DND-41 (cell line): ENCODE measurements around the gene CREB3L1.

Experiments used
- ATAC-seq: fragments of 200-7000 bp; cut with Tn5 transposase; 3 replicates; pipeline ENCODE4 v1.9.1; 2021; ENCODE audit warnings: low read depth; ENCODE audit not compliant: insufficient read depth
- DNase-seq: peaks from one replicate; pipeline ENCODE4 v3.0.0-alpha.2; 2020
- H2AFZ ChIP-seq: 2 replicates; pipeline ENCODE4 v1.6.0; 2012; ENCODE audit warnings: low read depth, low read length
- H3K27ac ChIP-seq: 2 replicates; pipeline ENCODE4 v1.5.1; 2012; ENCODE audit warnings: low read length, inconsistent platforms
- H3K27me3 ChIP-seq: fragments of 200-600 bp; sonication (generic); 2 replicates; pipeline ENCODE4 v1.6.0; 2012; ENCODE audit warnings: low read length, mild to moderate bottlenecking, inconsistent platforms; ENCODE audit not compliant: insufficient read depth, poor library complexity
- H3K36me3 ChIP-seq: 2 replicates; pipeline ENCODE4 v1.5.1; 2012; ENCODE audit warnings: low read length, inconsistent platforms; ENCODE audit not compliant: insufficient read depth
- H3K4me1 ChIP-seq: 2 replicates; pipeline ENCODE4 v1.5.1; 2012; ENCODE audit warnings: mild to moderate bottlenecking, low read length; ENCODE audit not compliant: insufficient read depth
- H3K4me2 ChIP-seq: 2 replicates; pipeline ENCODE4 v1.6.0; 2012; ENCODE audit warnings: mild to moderate bottlenecking, moderate library complexity, low read length, inconsistent platforms; ENCODE audit not compliant: insufficient read depth
- H3K4me3 ChIP-seq, 2 experiments: fragments of 200-600 bp in 1 of 2; shearing (Covaris generic) in 1 of 2; 2 replicates each; pipeline ENCODE4 v1.5.1; 2012 to 2016; ENCODE audit warnings: inconsistent platforms in 2 of 2, low read length in 2 of 2, mild to moderate bottlenecking in 2 of 2, low read depth in 1 of 2, moderate library complexity in 1 of 2
- H3K79me2 ChIP-seq: 2 replicates; pipeline ENCODE4 v1.6.0; 2012; ENCODE audit warnings: low read length, inconsistent platforms; ENCODE audit not compliant: insufficient read depth
- H3K9ac ChIP-seq: 2 replicates; pipeline ENCODE4 v1.6.0; 2012; ENCODE audit warnings: low read depth, mild to moderate bottlenecking, inconsistent platforms, low read length, moderate library complexity
- H3K9me3 ChIP-seq: 2 replicates; pipeline ENCODE4 v1.5.1; 2012; ENCODE audit warnings: low read length, moderate library complexity, mild to moderate bottlenecking, inconsistent platforms; ENCODE audit not compliant: insufficient read depth, severe bottlenecking
- H4K20me1 ChIP-seq: 2 replicates; pipeline ENCODE4 v1.6.0; 2012; ENCODE audit warnings: low read length; ENCODE audit not compliant: insufficient read depth
- EZH2 ChIP-seq: IDR thresholded peaks from 3 replicates; pipeline ENCODE4 v1.6.1; 2012; ENCODE audit warnings: borderline replicate concordance, low read depth, mild to moderate bottlenecking, moderate library complexity, low read length, inconsistent platforms; ENCODE audit not compliant: severe bottlenecking
- TF ChIP-seq, protein P1 (sequence below): IDR thresholded peaks from 2 replicates; pipeline ENCODE4 v1.5.1; 2012; ENCODE audit warnings: borderline replicate concordance, low read length, moderate library complexity, mild to moderate bottlenecking; ENCODE audit not compliant: poor library complexity, severe bottlenecking; ENCODE audit errors: extremely low read depth

Gene CREB3L1

GRCh38 chr11:46267930-46268329 lies 9.5 kb upstream of the CREB3L1 start:
- H3K4me1 ChIP-seq: peaks cover 11% of the 10 kb centered on the region
- no peak overlapping the region for H3K9ac ChIP-seq
- TF ChIP-seq, protein P1, sequence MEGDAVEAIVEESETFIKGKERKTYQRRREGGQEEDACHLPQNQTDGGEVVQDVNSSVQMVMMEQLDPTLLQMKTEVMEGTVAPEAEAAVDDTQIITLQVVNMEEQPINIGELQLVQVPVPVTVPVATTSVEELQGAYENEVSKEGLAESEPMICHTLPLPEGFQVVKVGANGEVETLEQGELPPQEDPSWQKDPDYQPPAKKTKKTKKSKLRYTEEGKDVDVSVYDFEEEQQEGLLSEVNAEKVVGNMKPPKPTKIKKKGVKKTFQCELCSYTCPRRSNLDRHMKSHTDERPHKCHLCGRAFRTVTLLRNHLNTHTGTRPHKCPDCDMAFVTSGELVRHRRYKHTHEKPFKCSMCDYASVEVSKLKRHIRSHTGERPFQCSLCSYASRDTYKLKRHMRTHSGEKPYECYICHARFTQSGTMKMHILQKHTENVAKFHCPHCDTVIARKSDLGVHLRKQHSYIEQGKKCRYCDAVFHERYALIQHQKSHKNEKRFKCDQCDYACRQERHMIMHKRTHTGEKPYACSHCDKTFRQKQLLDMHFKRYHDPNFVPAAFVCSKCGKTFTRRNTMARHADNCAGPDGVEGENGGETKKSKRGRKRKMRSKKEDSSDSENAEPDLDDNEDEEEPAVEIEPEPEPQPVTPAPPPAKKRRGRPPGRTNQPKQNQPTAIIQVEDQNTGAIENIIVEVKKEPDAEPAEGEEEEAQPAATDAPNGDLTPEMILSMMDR: no peak
- ATAC-seq (no peak), DNase-seq (no peak)
- no peaks in the 10 kb centered on the region for H3K9me3 ChIP-seq
- H3K27me3 ChIP-seq: no peaks in the 10 kb centered on the region
- H3K79me2 ChIP-seq: no peaks in the 10 kb centered on the region
- H3K36me3 ChIP-seq: no peaks in the 10 kb centered on the region
- no peak overlapping the region for H3K4me2 ChIP-seq
- H2AFZ ChIP-seq: no peak overlapping the region
- H3K27ac ChIP-seq: no peak overlapping the region
- H3K4me3 ChIP-seq: no peak overlapping the region
- H4K20me1 ChIP-seq: no peaks in the 10 kb centered on the region

DNA sequence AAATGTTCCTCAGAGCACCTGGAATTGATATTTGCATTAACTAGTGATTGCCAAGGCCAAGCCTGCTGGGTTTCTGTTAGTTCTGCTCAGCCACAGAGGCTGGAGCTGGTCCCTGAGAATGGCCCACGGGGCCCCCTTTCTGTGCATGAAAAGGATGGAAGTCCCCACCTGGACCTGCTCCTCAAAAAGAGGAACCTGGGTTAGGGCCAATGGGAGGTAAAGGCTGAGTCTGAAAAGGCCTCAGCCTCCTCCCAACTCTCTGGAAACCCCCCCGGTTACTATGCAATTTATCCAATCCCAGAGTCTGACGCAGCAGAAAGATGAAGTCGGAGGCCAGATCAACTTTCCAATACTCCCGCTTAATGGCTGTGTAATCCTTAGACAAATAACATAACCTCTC lies 6.8 kb upstream of the CREB3L1 start:
- ATAC-seq: no peak
- H3K4me1 ChIP-seq: peaks cover 12% of the 10 kb centered on the region
- no peak overlapping the region for H3K27ac ChIP-seq
- no peak overlapping the region for H2AFZ ChIP-seq
- no peak overlapping the region for H3K4me2 ChIP-seq
- no peak overlapping the region for H3K4me3 ChIP-seq
- TF ChIP-seq, protein P1: no peak
- no peak for TF ChIP-seq EZH2
- no peak overlapping the region for H3K9ac ChIP-seq
- no peaks in the 10 kb centered on the region for H4K20me1 ChIP-seq
- no peaks in the 10 kb centered on the region for H3K9me3 ChIP-seq
- H3K36me3 ChIP-seq: no peaks in the 10 kb centered on the region
- no peak for DNase-seq
- H3K27me3 ChIP-seq: no peaks in the 10 kb centered on the region
- H3K79me2 ChIP-seq: no peaks in the 10 kb centered on the region

DNA sequence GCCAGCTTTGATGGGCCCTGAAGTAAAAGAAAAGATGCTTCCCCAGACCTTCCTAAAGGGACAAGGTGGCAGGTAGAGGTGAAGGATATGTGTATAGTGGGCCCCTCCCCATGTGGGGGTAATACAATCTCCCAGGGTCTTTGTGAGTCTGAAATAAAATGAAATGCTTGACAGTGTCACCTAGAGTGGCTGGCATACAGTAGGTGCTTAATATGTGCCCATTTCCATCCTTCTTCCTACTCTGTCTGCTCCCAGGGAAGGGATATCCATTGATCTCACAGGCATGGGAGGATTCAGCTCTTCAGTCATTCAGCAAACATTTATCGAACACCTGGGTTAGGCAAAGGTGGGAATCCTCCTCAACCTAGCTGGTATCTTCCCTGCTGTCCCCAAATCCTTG lies 6.1 kb upstream of the CREB3L1 start:
- Histone ChIP-seq H4K20me1 (no peaks in the 10 kb centered on the region), H3K27ac (no peak overlapping the region), H3K4me3 (no peak overlapping the region), H3K4me1 (peaks cover 12% of the 10 kb centered on the region), H3K9me3 (no peaks in the 10 kb centered on the region), H3K27me3 (no peaks in the 10 kb centered on the region), H2AFZ (no peak overlapping the region), H3K9ac (no peak overlapping the region), H3K79me2 (no peaks in the 10 kb centered on the region), H3K36me3 (no peaks in the 10 kb centered on the region), H3K4me2 (no peak overlapping the region)
- DNase-seq (no peak), ATAC-seq (no peak)
- TF ChIP-seq, protein P1: no peak
- no peak for TF ChIP-seq EZH2
